Activated effector memory CD4-positive, alpha-beta T cell treated with anti-CD3 and anti-CD28 coated beads, Interleukin-2, amount 50 U/mL, for 16 hours (primary cell): ENCODE measurements around the gene SLC22A17.

Experiments used
- DNase-seq: peaks from one replicate; pipeline ENCODE4 v3.0.0-alpha.2; 2020

Gene SLC22A17

DNA sequence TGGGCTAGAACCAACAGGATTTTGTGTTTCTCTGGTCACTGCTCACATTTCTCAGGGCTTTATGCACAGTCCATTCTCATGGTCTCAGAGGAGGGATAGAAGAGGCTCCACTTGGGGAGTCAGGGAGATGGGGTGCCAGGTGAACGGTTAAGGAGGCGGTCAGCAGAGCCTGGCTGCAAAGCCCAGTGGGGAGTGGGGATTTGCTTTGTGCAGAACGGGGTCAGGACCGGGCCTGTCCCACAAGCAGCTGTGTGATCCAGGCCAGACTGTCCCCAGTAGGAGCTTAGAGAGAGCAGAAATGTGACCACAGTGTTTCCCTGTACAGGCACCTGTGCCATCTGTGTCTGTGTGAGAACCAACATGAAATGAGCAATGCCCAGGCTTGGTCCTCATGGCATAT, 28.3 kb upstream of the SLC22A17 start:
- DNase-seq: no peak

DNA sequence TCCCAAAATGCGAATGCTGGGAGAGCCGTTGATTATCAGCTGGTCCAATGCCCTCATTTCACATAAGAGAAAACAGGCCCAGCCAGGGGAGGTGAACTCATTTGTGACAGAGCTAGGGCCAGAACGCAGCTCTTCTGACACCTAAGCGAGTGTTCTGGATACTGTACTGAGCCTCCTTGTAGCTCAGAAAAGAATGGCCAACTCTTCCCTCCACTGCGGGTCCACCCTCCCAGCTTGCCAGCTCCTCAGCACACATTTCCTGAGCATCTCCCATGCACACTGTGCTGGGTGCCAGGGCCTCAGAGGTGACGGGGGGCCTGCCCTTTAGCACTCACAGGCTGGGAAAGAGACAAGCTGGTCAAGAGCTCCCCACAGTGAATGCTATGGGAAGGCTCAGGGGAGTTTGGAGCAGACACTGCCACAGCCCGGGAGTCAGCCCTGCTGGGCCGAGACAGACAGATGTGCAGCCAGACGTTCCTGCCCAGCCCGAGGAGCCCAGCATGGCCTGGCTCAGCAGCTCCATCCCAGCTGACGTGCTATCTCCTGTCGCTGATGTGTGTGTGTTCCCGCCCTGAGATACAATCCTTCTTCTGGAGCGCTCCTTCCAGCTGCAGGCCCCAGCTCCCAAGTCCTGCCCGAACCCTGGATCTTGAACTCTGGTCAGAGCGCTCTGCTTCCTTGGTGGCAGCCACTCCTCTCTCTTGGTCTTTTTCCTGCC, 27.7 kb upstream of the SLC22A17 start:
- DNase-seq: no peak

DNA sequence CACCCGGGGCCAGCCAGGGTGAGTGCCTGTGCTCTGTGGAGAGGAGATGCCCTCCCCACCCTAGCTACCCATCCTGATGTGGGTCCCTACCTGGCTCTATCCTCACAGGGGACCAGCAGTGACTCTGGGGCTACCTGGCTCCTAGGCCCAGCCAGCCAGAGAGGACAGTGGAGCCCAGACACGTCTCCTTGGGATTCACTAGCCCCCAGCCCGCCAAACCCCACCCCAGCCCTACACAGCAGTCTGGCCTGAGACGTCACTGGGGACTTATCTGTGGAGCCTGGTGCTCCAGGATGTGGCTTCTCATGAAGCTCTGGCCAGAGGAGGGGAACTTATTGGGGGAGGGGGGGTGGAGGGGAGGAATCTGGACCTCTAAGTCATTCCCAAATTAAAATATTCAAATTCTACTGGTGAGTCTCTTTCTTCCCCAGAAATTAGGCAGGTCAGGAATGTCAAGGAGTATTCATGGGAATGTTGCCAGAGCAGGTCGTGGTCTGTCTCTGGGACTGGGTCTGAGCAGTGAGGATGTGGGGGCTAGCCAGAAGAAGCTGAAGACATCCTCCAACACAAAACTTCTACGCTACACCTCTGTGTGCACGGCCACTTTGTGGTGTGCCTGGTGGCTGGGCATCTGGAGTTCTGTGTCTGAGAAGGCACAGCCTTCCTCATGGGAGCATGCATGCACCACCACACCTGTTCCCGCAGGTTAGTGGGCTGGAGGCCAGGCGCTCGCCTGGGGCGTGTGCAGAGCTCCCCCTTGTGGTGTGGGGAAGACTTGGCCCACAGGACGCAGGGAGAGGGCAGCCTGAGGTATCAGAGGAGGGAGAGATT, 26.9 kb upstream of the SLC22A17 start:
- peak; percentile 87 for DNase-seq

DNA sequence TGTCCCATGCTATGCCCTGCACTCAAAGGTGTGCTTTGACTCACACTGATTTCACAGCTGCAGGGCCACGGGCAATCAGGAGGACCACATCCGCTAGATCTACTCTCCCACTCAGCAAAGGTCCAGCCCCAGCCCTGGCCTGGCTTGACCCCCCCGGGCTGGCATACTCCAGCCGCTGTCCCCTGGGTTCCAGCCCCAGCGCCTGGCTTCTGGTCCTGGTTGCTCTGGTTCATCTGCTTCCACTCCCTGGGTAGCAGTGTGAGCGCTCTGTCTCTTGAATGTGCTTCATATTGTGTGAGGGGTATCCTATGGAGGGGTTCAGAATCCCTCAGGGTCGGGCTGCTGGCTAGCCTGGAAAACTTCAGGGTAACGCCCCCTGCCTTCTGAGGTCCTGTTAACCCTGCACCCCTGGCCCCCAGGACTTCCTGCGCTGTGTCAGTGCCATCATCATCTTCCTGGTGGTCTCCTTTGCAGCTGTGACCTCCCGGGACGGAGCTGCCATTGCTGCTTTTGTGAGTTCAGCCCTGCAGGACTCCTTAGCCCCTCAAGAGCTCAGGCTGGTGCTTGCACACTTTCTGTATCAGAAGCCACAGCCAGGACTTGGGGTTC, 26.0 kb upstream of the SLC22A17 start:
- DNase-seq: no peak

DNA sequence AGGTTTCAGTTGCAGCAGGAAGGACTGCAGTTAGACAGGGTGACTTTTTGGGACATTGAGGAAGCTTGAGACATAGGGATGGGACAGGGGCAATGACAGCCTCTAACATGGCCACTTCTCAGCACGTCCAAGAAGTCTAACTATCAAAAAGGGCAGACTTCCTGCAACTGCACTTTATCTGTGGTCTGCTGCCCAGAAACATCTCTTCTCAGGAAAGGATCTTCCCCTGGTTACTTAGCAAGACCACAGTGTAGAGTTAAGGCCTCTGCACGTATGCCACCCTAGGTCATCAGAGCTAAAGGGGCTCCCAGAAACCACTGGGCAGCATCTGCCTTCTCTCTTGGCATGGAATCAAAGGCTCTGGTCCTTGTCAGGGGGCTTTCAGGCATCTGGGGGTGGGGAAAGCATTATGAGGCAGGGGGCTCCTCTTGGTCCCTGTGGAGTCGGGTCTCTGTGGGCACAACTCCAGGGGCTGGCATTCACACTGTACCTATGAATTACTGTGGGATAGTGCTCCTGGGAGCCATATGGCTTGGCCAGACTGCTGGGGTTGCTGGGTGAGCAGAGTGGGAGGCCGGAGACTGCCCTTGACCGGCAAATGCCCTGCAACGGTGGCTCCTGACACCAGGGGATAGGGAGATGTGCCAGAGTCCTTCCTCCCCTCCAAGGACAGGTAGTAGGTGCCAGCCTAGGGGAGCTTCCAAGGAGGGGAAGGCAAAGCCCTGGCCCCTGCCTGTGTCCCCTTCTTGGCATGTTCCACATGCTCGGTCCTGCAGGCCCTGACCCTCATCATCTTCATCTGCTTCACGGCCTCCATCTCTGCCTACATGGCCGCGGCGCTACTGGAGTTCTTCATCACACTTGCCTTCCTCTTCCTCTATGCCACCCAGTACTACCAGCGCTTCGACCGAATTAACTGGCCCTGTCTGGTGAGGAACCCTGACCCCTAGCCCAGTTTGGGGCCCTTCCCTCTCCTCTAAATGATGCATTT, 25.2 kb upstream of the SLC22A17 start:
- no peak for DNase-seq

DNA sequence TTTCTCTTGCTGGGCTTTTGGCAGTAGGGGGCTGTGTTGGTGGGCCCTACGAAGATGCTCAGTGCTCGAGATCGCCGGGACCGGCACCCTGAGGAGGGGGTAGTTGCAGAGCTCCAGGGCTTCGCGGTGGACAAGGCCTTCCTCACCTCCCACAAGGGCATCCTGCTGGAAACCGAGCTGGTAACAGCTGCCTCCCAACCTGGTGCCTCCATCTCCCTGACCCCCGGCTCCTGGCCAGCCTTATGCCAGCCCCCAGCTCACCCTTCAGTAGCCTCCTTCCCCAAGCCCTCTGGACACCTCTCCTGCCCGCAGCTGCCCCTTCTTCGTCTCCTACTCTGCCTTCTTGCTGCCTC, 24.5 kb upstream of the SLC22A17 start:
- DNase-seq: no peak

DNA sequence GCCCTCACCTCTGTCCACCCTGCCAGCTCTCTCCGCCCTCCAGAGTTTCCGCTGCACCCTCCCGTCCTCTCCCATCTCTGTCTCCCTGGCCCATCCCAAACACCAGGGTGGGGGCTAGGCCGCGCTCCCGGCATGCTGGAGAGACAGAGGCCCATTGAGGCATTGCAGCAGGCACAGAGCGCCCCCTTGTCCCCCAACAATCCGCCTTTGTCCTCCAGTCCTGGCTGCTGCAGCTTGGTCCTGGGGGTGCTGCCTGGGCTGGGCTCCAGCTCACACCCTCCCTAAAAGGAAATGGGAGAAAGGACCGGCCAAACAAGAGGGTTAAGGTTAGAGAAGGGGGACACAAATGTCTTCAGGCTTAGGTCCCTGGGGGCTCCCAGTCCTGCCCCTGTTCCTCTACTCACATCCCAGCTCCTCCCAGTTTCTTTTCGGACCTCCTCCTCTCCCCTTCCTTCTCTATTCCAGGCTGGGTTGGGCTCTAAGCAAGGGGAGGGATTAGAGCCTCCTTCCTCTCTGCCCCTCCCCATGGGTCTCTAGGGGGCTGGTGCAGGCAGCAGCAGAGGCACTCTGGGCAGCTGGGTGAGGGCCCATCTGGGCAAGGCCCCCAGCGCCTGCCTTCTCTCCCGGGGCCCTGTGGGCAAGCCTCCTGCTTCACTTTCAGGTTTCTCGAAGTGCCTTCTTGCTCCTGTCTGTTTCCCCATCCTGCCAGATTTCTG, 24.0 kb upstream of the SLC22A17 start, which contains the start of gene CMTM5:
TSS of gene CMTM5 (plus strand) at position 565 of the 716 bp plus-strand sequence. CDS start 206 bp downstream, outside the sequence.
- no peak for DNase-seq

DNA sequence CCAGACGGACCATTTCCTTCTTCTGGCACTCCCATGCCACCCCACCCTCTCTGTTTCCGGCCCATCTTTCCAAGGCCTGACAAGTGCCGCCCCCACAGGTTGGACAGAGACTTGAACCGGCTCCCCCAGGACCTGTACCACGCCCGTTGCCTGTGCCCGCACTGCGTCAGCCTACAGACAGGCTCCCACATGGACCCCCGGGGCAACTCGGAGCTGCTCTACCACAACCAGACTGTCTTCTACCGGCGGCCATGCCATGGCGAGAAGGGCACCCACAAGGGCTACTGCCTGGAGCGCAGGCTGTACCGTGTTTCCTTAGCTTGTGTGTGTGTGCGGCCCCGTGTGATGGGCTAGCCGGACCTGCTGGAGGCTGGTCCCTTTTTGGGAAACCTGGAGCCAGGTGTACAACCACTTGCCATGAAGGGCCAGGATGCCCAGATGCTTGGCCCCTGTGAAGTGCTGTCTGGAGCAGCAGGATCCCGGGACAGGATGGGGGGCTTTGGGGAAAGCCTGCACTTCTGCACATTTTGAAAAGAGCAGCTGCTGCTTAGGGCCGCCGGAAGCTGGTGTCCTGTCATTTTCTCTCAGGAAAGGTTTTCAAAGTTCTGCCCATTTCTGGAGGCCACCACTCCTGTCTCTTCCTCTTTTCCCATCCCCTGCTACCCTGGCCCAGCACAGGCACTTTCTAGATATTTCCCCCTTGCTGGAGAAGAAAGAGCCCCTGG, 23.0 kb upstream of the SLC22A17 start:
- no peak for DNase-seq

DNA sequence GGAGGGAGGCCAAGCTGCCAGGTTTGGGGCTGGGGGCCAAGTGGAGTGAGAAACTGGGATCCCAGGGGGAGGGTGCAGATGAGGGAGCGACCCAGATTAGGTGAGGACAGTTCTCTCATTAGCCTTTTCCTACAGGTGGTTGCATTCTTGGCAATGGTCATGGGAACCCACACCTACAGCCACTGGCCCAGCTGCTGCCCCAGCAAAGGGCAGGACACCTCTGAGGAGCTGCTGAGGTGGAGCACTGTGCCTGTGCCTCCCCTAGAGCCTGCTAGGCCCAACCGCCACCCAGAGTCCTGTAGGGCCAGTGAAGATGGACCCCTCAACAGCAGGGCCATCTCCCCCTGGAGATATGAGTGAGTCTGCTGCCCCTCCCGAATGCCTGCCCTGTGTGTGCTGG, 20.4 kb upstream of the SLC22A17 start:
- DNase-seq: no peak

DNA sequence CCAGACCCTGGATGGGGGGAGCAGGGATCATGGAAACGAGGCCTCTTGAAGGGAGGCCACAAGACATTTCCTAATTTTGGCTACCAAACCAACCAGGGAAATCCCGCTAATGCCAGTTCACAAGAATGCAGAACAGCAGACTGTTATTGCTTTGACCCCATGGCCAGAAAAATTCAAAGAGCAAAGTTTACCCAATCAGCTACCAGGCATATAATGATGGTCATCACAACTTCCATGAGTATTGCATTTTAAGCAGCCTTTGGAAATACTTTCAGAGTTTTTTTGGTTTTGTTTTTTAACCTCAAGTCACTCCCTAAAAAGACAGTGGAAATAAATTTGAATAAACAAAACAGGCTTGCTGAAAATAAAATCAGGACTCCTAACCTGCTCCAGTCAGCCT, 19.8 kb upstream of the SLC22A17 start, which contains the start of gene IL25:
TSS of gene IL25 (plus strand) at position 301 of the 400 bp plus-strand sequence.
- no peak for DNase-seq

DNA sequence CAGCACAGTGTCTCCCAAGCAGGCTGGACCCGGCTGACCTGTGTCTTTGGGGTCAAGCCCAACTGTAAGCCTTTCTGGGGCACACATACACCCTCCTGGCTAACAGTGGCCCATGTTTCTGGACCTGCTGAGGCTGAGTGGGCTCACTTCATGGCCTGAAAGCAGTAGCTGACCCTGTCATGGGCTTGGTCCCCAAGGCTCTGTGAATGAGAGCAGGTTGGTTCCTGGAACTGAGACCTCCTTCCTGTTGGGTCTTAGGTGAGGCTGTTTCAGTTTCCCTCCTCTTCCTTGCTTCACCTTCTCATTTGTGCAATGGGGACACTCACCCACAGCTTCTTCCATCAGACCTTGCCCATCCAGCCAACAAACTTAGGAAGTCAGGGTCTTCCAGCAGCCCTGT, 19.2 kb upstream of the SLC22A17 start:
- DNase-seq: no peak

DNA sequence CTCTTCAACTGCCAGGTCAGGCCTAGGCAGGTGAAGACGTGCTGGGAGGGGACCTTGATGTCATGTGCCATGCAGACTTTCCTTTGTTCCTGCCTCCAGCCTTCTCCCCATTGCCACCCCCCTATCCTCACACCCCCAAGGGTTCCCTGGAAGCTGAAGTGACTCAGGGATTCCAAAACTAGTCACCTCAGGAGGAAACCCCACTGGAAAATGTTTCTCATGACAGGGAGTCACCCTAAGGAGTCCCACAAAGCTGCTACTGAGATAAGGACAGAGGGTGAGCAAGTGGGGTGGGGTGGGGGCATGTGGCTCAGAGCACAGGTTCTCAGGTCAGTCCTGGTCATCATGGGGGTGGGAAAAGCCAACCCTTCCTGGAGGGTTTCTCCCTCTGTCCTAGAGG, 17.5 kb upstream of the SLC22A17 start:
- DNase-seq: no peak

DNA sequence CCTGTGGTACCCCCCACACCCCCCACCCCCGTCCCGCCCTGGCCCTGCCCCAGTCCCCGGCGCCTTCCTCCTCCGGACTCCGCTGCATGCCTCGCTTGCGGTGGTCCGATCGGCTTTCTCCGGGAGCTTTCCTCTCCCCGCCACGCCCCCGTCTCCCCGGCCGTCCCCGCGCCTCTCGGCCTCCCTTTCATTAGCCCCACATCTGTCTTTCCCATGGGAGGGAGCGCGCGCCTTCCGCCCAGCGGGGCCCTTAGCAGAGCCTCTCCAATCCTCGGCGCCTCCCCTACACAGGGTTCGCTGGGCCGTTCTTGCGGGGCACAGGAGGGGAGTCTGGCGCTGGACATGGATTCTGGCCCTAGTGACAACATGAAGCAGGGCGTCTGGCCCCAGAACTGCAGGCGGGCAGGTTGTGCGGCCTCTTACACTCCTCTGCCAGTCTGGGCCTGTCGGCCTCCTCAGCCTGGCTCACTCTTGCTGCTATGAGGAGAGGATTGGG, 13.8 kb upstream of the SLC22A17 start:
- peak; percentile 48 for DNase-seq

DNA sequence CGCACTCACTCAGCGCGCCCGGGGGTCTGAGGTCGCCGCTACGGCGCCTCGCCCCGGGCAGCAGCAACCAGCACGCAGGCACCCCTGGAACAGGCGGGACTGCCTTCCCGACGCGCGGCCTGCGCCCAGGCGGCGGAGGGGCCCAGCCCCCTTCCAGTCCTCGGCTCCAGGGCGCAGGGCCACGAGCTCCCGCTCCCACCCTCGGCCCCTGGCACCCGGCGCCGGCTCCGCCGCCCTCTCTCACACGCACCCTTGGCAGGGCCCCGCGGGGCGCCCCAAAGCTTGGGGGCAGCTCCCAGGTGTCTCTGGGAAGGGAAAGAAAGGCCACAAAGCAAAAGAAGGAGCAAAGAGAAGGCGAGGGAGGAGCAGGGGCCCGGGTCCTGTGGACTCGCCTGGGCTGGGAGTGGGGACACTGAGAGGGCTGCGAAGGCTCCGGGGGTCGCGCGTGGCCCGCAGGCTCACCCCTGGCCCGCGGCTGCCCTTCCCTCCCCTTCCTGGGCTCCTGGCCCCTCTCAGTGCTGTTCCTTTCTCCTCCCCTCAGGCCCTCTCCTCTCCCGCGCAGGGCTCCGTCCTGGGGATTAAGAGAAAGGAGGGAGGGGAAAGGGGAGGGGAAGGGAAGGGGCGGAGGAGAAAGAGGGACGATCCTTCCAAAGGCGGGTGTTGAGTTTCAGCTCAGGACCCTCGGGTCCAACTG, 13.2 kb upstream of the SLC22A17 start:
- peak; percentile 49 for DNase-seq

DNA sequence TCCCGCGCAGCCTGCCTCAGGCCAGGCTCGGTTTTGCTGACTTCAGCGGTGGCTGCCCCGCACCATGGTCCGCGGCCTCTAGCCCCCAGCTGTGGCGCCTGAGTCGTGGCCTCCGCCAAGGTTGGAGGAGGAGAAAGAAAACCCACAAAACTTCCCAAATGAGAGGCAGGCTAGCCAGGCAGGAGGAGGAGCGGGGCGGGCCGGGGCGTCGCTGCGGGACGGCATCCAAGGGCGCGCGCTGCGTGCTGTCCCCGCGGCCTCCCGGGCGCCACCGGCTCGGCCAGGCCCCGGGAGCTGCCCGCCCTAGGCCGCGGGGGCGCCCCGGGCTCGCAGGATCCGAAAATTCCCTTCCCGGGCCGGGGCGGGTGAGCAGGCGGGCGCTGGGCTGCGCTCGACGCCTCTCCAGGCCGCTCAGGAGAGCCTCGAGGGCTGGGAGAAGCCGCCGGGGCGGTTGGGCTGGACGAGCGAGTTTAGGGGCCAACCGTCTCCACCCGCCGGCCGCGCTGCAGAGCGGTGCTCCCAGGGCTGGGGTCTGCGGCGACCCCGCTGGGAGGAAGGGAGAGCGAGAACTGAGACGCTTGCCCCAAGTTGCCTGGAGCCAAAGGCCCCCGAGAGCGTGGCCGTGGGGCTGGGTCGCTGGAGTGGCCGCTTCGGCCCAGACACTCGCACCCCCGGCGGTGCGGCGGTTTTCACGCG, 12.5 kb upstream of the SLC22A17 start, which contains the start of gene EFS:
TSS of gene EFS (minus strand) at position 137 of the 696 bp plus-strand sequence. CDS start 147 bp downstream, outside the sequence.
- no peak for DNase-seq

DNA sequence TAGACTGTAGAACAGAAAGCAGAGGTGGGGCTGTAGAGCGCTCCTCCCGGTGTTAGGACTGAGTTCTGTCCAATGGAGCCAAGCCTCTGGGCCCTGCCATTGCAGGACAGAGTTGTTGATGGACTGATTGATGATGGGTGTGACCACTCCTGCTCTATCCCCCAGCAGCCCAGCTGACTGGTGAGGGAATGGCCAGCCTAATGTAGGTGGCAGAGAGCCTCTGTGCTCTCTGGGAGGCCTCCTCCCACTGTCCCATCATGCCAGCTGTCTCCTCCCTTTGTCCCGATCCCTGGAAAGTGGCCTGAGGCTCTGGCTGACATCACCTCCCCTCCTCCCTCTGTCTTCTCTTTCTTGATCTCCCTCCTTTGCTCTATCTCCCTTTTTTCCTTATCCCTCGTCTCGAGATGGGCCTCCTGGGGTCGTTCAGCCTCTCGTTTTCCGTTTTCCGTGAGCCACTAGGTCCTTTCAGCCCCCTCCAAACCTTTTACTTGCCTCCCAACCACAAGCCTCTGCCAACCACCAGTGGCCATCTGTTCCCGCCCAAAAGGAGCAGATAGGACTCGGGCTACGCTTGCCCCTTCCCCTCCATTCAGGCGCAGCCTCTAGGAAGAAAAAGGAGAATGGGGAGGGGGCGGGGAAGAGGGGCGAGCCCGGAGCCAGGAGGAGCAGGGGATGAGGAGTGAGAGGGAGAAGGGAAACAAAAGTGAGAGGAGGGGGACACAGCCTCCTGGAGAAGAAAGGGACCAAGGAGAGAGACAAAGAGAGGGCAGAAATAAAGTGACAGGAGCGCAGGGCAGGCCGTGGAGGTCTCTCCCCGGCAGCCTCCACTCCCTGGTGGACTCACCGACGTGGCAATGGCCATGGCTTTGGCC, 11.7 kb upstream of the SLC22A17 start:
- DNase-seq: no peak

DNA sequence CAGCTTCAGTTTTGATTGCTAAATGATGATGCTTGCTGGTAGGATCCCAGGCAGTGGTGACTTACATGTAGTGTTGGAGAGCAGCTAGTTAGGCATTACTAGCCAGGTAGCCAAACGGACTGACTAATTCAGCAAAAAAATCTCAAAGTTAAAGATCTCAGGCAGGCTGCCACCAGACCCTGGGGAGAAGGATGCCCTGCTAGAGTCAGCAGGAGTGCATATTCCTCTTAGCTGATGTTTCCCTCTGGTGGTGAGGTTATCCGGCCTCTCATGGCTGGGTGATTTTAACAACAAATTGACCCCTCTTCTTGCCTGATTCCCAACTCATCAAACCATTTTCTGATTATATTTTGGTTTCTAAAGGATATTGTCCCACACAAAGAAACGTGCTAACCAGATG, 9.5 kb upstream of the SLC22A17 start:
- peak; percentile 1 for DNase-seq

DNA sequence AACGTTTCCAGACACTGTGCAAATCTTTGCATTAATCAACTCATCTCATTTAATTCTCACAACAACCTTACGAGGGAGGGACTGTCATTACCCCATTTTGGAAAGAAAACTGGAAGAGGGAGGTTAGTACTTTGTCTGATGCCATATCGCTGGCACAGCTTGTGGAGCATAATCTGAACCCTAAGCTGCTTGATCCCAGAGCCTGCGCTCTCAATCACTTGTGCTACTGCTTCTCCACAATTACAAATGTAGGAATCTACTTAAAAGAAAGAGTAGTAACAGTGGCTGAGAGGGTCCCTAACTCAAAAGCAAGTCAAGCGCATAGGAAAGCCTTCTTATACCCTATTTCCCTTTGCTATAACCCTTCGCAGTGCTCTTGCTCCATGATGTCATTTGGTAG, 9.1 kb upstream of the SLC22A17 start:
- DNase-seq: no peak
